Esophagus muscularis mucosa (tissue), 4 donors: Measurements from ENCODE around the gene TIMM17A.

ENCODE experiments used
- EP300 ChIP-seq: sonication (generic); formaldehyde crosslinking; IDR thresholded peaks from one replicate; pipeline ENCODE4 v1.6.1; 2017; ENCODE audit warnings: antibody characterized with exemption
- POLR2A ChIP-seq: fragments of 450-650 bp; IDR thresholded peaks from one replicate; pipeline ENCODE4 v1.6.1; 2017; ENCODE audit warnings: antibody characterized with exemption, moderate library complexity, mild to moderate bottlenecking, low read depth
- POLR2AphosphoS5 ChIP-seq, 2 donors: sonication (generic); formaldehyde crosslinking; IDR thresholded peaks; one replicate each; pipeline ENCODE4 v1.6.1; 2017; ENCODE audit warnings: antibody characterized with exemption in 2 of 2
- TF ChIP-seq, protein P1 (sequence below), 3 experiments: fragments of 200-600 bp in 2 of 3; fragments of 450-650 bp in 1 of 3; sonication (generic) in 2 of 3; IDR thresholded peaks; one replicate each; pipeline ENCODE4 v1.5.1; 2017 to 2019; ENCODE audit warnings: antibody characterized with exemption in 3 of 3, mild to moderate bottlenecking in 2 of 3, moderate library complexity in 1 of 3

- TF ChIP-seq, protein P1, sequence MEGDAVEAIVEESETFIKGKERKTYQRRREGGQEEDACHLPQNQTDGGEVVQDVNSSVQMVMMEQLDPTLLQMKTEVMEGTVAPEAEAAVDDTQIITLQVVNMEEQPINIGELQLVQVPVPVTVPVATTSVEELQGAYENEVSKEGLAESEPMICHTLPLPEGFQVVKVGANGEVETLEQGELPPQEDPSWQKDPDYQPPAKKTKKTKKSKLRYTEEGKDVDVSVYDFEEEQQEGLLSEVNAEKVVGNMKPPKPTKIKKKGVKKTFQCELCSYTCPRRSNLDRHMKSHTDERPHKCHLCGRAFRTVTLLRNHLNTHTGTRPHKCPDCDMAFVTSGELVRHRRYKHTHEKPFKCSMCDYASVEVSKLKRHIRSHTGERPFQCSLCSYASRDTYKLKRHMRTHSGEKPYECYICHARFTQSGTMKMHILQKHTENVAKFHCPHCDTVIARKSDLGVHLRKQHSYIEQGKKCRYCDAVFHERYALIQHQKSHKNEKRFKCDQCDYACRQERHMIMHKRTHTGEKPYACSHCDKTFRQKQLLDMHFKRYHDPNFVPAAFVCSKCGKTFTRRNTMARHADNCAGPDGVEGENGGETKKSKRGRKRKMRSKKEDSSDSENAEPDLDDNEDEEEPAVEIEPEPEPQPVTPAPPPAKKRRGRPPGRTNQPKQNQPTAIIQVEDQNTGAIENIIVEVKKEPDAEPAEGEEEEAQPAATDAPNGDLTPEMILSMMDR (IDR thresholded peaks at IDR 0.05): no peak
- TF ChIP-seq POLR2AphosphoS5 (IDR thresholded peaks at IDR 0.05) (no peak), EP300 (no peak), POLR2A (no peak)
These were observed 29.1 kb downstream of the TIMM17A start for GRCh38 chr1:201984446-201984845.
